HEK293T (cell line): Measurements from ENCODE around the gene BEST1.

Experiments used
- ARNT ChIP-seq: fragments of 450-650 bp; IDR thresholded peaks from 2 replicates; pipeline ENCODE4 v1.6.1; 2017; ENCODE audit warnings: mild to moderate bottlenecking
- BHLHE40 ChIP-seq: fragments of 450-650 bp; IDR thresholded peaks from 2 replicates; pipeline ENCODE4 v1.6.1; 2016; ENCODE audit warnings: mild to moderate bottlenecking, moderate library complexity, borderline replicate concordance
- FOXA1 ChIP-seq: fragments of 450-650 bp; IDR thresholded peaks from 2 replicates; pipeline ENCODE4 v1.6.1; 2016; ENCODE audit warnings: mild to moderate bottlenecking
- FOXK2 ChIP-seq: fragments of 450-650 bp; IDR thresholded peaks from 2 replicates; pipeline ENCODE4 v1.6.1; 2016; ENCODE audit warnings: mild to moderate bottlenecking
- FOXM1 ChIP-seq: fragments of 450-650 bp; IDR thresholded peaks from 2 replicates; pipeline ENCODE4 v1.6.1; 2017; ENCODE audit warnings: mild to moderate bottlenecking, borderline replicate concordance
- HDGF ChIP-seq: fragments of 450-650 bp; IDR thresholded peaks from 2 replicates; pipeline ENCODE4 v1.6.1; 2017; ENCODE audit warnings: antibody characterized with exemption, borderline replicate concordance
- L3MBTL2 ChIP-seq: fragments of 450-650 bp; conservative IDR thresholded peaks from 2 replicates; pipeline ENCODE4 v1.6.1; 2016; ENCODE audit warnings: mild to moderate bottlenecking
- LEF1 ChIP-seq: fragments of 450-650 bp; IDR thresholded peaks from 2 replicates; pipeline ENCODE4 v1.6.1; 2017; ENCODE audit warnings: mild to moderate bottlenecking, borderline replicate concordance
- SP1 ChIP-seq: fragments of 450-650 bp; IDR thresholded peaks from 2 replicates; pipeline ENCODE4 v1.6.1; 2017
- SUZ12 ChIP-seq: fragments of 450-650 bp; IDR thresholded peaks from 2 replicates; pipeline ENCODE4 v1.6.1; 2016; ENCODE audit warnings: mild to moderate bottlenecking
- ZNF384 ChIP-seq: fragments of 450-650 bp; IDR thresholded peaks from 2 replicates; pipeline ENCODE4 v1.6.1; 2016
- TF ChIP-seq, protein P1 (sequence below): fragments of 450-650 bp; IDR thresholded peaks from 2 replicates; pipeline ENCODE4 v1.6.1; 2016

DNA sequence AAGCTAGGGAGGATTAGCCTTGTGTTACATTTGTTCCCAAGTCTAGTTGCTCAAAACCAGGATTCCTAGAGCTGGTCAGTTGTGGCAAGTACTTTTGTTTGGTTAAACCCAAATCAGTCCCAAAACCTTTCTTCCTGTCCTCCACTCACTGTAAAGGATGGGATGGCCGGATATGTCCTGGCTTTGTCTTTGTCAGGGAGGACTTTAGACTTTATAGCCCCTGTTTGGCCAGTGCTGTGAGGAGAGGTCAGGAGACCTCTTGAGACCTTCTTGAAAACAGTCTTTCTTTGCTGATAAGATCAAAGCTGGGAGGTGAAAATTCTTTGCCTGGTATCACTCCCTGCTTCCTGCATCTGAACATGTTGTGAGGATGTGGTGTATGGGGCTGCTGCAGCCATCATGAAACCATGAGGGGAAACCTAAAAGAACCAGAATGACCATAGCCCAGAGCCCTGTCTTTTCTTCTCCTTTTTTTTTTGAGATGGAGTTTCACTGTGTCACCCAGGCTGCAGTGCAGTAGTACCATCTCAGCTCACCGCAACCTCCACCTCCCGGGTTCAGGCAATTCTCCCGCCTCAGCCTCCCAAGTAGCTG is 60.9 kb downstream of the BEST1 start:
- TF ChIP-seq L3MBTL2 = no peak
- no peak for TF ChIP-seq LEF1
- no peak for TF ChIP-seq BHLHE40
- TF ChIP-seq FOXK2 = no peak
- no peak for TF ChIP-seq FOXA1
- no peak for TF ChIP-seq SUZ12
- TF ChIP-seq, protein P1, sequence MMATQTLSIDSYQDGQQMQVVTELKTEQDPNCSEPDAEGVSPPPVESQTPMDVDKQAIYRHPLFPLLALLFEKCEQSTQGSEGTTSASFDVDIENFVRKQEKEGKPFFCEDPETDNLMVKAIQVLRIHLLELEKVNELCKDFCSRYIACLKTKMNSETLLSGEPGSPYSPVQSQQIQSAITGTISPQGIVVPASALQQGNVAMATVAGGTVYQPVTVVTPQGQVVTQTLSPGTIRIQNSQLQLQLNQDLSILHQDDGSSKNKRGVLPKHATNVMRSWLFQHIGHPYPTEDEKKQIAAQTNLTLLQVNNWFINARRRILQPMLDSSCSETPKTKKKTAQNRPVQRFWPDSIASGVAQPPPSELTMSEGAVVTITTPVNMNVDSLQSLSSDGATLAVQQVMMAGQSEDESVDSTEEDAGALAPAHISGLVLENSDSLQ = no peak
- TF ChIP-seq ZNF384 = no peak
- no peak for TF ChIP-seq FOXM1
- TF ChIP-seq HDGF = no peak
- no peak for TF ChIP-seq ARNT
- no peak for TF ChIP-seq SP1
